CD8-positive, alpha-beta memory T cell (primary cell): ENCODE results near the gene C14orf119. TPM values are rescaled to one million over a fixed set of nuclear protein-coding genes. Genes with fewer than 3 reads are reported as not detected.
"Not testable (repeated sequence)": the region's sequence is repeated elsewhere in the genome, so short reads cannot be mapped to it uniquely, and the experiment has no call there.

Experiments used
- CTCF ChIA-PET: fragments of 350-600 bp; sonication (Branson Sonifier 250); formaldehyde crosslinking; loops from one replicate; lab custom pipeline; 2021; ENCODE audit warnings: antibody characterized with exemption; lab: Charles Lee
- POLR2A ChIA-PET: fragments of 350-600 bp; sonication (Branson Sonifier 250); formaldehyde crosslinking; loops from one replicate; lab custom pipeline; 2021; ENCODE audit warnings: antibody characterized with exemption; lab: Charles Lee
- DNase-seq, 5 donors: peaks; one replicate each; pipeline versions ENCODE4 v3.0.0 to v3.0.0-alpha.2; 2020 to 2022; ENCODE audit warnings: mixed read lengths in 1 of 5
- H3K27ac ChIP-seq: one replicate; pipeline ENCODE4 v1.7.0; 2013; ENCODE audit warnings: low read depth, mild to moderate bottlenecking, low read length, moderate library complexity
- H3K27me3 ChIP-seq: 2 replicates; pipeline ENCODE4 v1.7.0; 2013; ENCODE audit warnings: low read length, mild to moderate bottlenecking; ENCODE audit not compliant: insufficient read depth, poor library complexity, severe bottlenecking
- H3K36me3 ChIP-seq: 2 replicates; pipeline ENCODE4 v1.7.0; 2013; ENCODE audit warnings: mild to moderate bottlenecking, low read length, moderate library complexity; ENCODE audit not compliant: insufficient read depth
- H3K4me1 ChIP-seq: 2 replicates; pipeline ENCODE4 v1.7.0; 2013; ENCODE audit warnings: mild to moderate bottlenecking, low read length, moderate library complexity; ENCODE audit not compliant: insufficient read depth
- H3K4me3 ChIP-seq: 2 replicates; pipeline ENCODE4 v1.7.0; 2013; ENCODE audit warnings: mild to moderate bottlenecking, low read length
- H3K9me3 ChIP-seq: 2 replicates; pipeline ENCODE4 v1.7.0; 2013; ENCODE audit warnings: mild to moderate bottlenecking, low read length
- H3K27ac Mint-ChIP-seq, 8 donors: one replicate each; pipeline ENCODE4 v1.8.0; 2020 to 2021; ENCODE audit warnings: mixed read lengths in 8 of 8, mild to moderate bottlenecking in 6 of 8, inconsistent platforms in 3 of 8, moderate library complexity in 3 of 8
- H3K27me3 Mint-ChIP-seq, 2 donors: one replicate each; pipeline ENCODE4 v1.8.0; 2020 to 2021; ENCODE audit warnings: mixed read lengths in 2 of 2, mild to moderate bottlenecking in 1 of 2, moderate library complexity in 1 of 2
- H3K36me3 Mint-ChIP-seq, 3 donors: one replicate each; pipeline ENCODE4 v1.8.0; 2020 to 2021; ENCODE audit warnings: mixed read lengths in 3 of 3, inconsistent platforms in 1 of 3, mild to moderate bottlenecking in 1 of 3
- H3K4me1 Mint-ChIP-seq, 3 donors: one replicate each; pipeline ENCODE4 v1.8.0; 2020 to 2021; ENCODE audit warnings: mixed read lengths in 3 of 3, inconsistent platforms in 1 of 3, mild to moderate bottlenecking in 1 of 3
- H3K4me3 Mint-ChIP-seq, 7 donors: one replicate each; pipeline ENCODE4 v1.8.0; 2020 to 2021; ENCODE audit warnings: mixed read lengths in 7 of 7, mild to moderate bottlenecking in 6 of 7, moderate library complexity in 4 of 7, inconsistent platforms in 2 of 7
- H3K9me3 Mint-ChIP-seq, 5 donors: one replicate each; pipeline ENCODE4 v1.8.0; 2020 to 2022; ENCODE audit warnings: mixed read lengths in 5 of 5, mild to moderate bottlenecking in 3 of 5, moderate library complexity in 2 of 5, inconsistent platforms in 1 of 5
- polyA plus RNA-seq: library from polyadenylated mRNA; unstranded; fragments of 300-500 nt; fragmentation: Illumina TruSeq; gene quantifications from one replicate; pipeline ENCODE4 v1.2.3, GENCODE V29; 2021
- total RNA-seq, 2 experiments: library from RNA; stranded (reverse); gene quantifications; one replicate each; pipeline ENCODE4 v1.2.3, GENCODE V29; 2021

C14orf119 gene
- total and polyA plus RNA-seq, 3 experiments from 2014 or later: 52.5 to 112 (median 55.6) TPM

DNA sequence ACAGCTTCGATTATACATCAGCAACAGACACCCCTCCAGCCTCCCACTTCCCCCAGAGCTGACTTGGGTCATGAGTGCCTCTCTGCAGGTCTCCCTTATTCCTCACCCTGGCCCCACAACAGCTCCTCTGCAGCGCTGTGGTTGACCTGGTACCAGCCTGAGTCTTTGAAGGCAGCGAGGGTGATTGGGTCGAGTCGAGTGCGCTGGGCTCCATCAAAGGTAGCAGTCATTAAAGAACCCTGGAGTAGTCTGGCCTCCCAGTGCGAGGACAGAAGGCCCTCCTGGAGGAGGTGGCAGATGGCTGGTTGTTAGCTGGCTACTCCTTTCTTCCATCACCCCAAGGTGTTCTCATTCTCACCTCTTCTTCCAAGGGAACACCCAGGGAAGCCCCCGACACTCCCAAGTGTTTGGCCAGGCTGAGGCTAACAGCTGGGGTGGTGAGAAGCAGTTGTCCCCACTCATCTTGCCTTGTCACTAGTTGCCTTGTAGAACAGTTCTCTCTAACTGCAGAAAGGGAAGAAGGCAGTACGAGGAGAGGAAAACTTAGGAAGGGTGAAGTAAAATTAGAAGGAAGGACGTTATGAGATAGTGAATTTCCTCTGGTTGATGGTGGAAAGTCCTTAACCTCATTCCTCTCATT lies 6.8 kb downstream of the C14orf119 start:
- DNase-seq: no peak
- H3K4me1 ChIP-seq: peaks cover 11% of the 10 kb centered on the region
- Mint-ChIP-seq H3K9me3 (no peaks in the 10 kb centered on the region), H3K36me3 (peaks cover 1 to 27% (median 2%) of the 10 kb centered on the region in 3 donors), H3K4me3 (no peak overlapping the region), H3K27me3 (no peaks in the 10 kb centered on the region), H3K4me1 (peaks cover 10 to 28% (median 10%) of the 10 kb centered on the region in 3 donors), H3K27ac (peak overlapping the region in 1 of 8 donors; percentile 92)
- CTCF ChIA-PET: interaction anchor here (1.0 to 1.5 kb wide), 3 partner anchors 18 to 116 kb away, joined by 3 read pairs; no protein-coding TSS in a partner anchor
- no peaks in the 10 kb centered on the region for H3K27me3 ChIP-seq
- POLR2A ChIA-PET: no interaction called here
- H3K27ac ChIP-seq: no peak overlapping the region
- no peak overlapping the region for H3K4me3 ChIP-seq
- H3K9me3 ChIP-seq: no peaks in the 10 kb centered on the region
- peaks cover 19% of the 10 kb centered on the region for H3K36me3 ChIP-seq

DNA sequence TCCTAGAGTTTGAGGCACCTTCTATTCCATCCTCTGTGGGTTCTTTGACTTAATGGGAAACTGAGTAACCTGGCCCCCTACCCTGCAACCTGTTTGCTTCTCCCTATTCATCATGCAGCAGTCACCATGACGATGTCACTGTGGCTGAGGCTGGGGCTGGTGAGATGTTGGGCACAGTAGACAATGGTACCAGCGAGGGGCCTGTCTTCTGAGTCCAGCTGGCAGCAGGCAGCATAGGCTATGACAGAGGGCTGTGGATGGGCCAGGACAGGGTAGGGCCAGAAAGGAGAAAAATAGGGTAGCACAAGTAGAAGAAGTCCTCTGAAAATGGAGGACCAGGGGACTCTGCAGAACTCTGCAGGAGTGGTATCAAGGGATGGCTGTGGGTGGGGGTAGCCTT lies 7.5 kb downstream of the C14orf119 start:
- no peaks in the 10 kb centered on the region for H3K27me3 Mint-ChIP-seq
- peak overlapping the region in 1 of 8 donors; percentile 22 for H3K27ac Mint-ChIP-seq
- peaks cover 3 to 21% (median 10%) of the 10 kb centered on the region in 3 donors for H3K4me1 Mint-ChIP-seq
- Histone ChIP-seq H3K4me3 (no peak overlapping the region), H3K4me1 (peaks cover 5% of the 10 kb centered on the region), H3K36me3 (peaks cover 15% of the 10 kb centered on the region), H3K9me3 (no peaks in the 10 kb centered on the region), H3K27me3 (no peaks in the 10 kb centered on the region), H3K27ac (no peak overlapping the region)
- peaks cover 0 to 20% (median 2%) of the 10 kb centered on the region in 3 donors for H3K36me3 Mint-ChIP-seq
- POLR2A ChIA-PET: no interaction called here
- H3K9me3 Mint-ChIP-seq: no peaks in the 10 kb centered on the region
- no peak overlapping the region for H3K4me3 Mint-ChIP-seq
- no peak for DNase-seq
- CTCF ChIA-PET: interaction anchor here (1.0 to 1.5 kb wide), 2 partner anchors 18 to 116 kb away, joined by 3 read pairs; no protein-coding TSS in a partner anchor

DNA sequence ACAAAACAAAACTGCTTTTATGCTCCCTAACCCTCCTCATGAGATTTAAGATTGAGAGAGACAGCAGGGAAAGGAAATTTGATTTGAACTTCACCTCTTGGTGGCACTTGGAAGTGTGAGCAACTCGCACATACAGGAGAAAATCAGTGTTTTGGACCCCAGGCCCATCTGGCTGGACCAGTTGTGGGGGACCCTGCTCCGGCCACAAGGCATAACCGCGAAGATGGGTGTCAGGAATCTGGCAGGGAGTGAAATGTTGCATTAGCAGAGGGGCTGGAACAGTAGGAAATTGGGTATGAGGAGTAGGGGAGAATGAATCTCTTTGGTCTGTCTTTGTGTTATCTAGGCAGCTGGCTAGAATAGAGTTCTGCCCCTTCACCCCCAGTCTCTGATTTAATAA lies 8.3 kb downstream of the C14orf119 start:
- ChIA-PET CTCF (no interaction called here), POLR2A (no interaction called here)
- H3K9me3 Mint-ChIP-seq: no peaks in the 10 kb centered on the region
- H3K4me3 Mint-ChIP-seq: no peak overlapping the region
- no peak overlapping the region for H3K4me3 ChIP-seq
- H3K9me3 ChIP-seq: no peaks in the 10 kb centered on the region
- DNase-seq: no peak
- H3K36me3 Mint-ChIP-seq: peaks cover 0 to 12% (median 2%) of the 10 kb centered on the region in 3 donors
- peak overlapping the region in 1 of 8 donors; percentile 2 for H3K27ac Mint-ChIP-seq
- peaks cover 1 to 13% (median 8%) of the 10 kb centered on the region in 3 donors for H3K4me1 Mint-ChIP-seq
- no peaks in the 10 kb centered on the region for H3K27me3 Mint-ChIP-seq
- H3K4me1 ChIP-seq: no peaks in the 10 kb centered on the region
- H3K27me3 ChIP-seq: no peaks in the 10 kb centered on the region
- H3K36me3 ChIP-seq: peaks cover 8% of the 10 kb centered on the region
- no peak overlapping the region for H3K27ac ChIP-seq

DNA sequence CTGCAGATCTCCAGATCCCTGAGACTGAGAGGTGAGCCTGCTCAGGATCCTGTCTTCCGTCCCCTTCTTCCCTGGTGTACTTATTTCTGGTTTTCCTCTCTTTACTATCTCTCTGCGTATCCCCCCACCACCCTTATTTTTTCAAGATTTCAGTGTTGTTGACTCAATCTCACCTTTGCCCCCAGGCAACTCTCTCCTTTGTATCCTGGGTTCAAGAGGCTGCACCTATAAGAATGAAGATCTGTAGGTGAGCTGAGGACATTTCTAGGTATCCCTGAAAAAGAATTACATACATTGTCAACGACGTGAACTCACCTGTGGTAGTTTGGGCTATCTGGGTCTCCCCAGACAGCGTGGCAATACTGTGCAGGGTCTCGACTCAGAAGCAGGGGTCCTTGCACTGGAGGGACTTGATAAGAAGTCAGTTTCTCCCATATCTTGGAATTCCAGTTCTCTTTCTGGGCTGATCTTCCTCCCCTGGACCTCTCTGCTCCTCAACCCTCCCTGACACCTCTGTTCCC lies 8.8 kb downstream of the C14orf119 start:
- no peak overlapping the region for H3K27ac ChIP-seq
- H3K27me3 ChIP-seq: no peaks in the 10 kb centered on the region
- Mint-ChIP-seq H3K9me3 (no peaks in the 10 kb centered on the region), H3K4me1 (peaks cover 1 to 7% (median 2%) of the 10 kb centered on the region in 3 donors), H3K27ac (peak overlapping the region in 1 of 8 donors; percentile 2), H3K4me3 (no peak overlapping the region), H3K36me3 (peaks cover 0 to 6% (median 2%) of the 10 kb centered on the region in 3 donors), H3K27me3 (no peaks in the 10 kb centered on the region)
- CTCF ChIA-PET: no interaction called here
- H3K4me3 ChIP-seq: no peak overlapping the region
- no peaks in the 10 kb centered on the region for H3K4me1 ChIP-seq
- POLR2A ChIA-PET: no interaction called here
- peaks cover 2% of the 10 kb centered on the region for H3K36me3 ChIP-seq
- DNase-seq: no peak
- no peaks in the 10 kb centered on the region for H3K9me3 ChIP-seq

DNA sequence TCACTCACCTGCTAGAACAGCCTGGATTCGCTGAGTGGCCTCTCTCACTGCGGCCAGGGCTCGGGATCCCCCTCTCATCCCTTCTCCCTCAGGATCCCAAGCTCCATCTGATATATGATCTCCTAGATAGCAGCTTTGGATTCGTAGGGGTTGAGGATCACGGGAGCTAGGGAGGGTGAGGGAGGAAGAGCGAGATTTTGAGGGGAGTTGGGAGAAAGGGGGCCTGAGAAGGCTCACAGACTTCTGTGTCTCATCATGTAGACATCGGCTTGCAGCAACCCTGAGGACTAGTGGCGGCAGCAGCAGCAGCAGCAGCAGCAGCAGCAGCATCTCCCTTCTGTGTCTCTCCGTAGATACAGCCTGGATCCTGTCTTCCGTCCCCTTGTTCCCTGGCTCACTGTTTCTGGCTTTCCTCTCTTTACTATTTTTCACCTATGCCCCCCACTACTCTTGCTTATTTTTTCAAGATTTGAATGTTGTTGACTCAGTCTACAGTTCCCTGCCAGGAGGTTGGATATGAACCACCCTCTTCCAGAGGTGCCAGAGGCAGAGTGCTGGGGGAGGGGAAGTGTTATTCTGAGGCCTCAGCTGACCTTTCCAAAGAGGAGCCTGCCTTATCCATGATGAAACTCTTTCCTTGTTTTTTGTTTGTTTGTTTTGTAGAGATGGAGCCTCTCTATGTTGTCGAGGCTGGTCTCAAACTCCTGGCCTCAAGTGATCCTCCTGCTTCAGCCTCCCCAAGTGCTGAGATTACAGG lies 9.5 kb downstream of the C14orf119 start, which contains the start of gene CIROP:
TSS of gene CIROP (minus strand) at position 399 of the 757 bp plus-strand sequence. CDS start at position 330, 69 bp downstream.
- Histone ChIP-seq H3K9me3 (no peaks in the 10 kb centered on the region), H3K36me3 (no peaks in the 10 kb centered on the region), H3K4me1 (no peaks in the 10 kb centered on the region), H3K4me3 (no peak within 1 kb of the TSS), H3K27ac (no peak within 1 kb of the TSS), H3K27me3 (no peaks in the 10 kb centered on the region)
- ChIA-PET POLR2A (no interaction called here), CTCF (no interaction called here)
- Mint-ChIP-seq H3K27me3 (no peaks in the 10 kb centered on the region), H3K4me1 (peaks cover 0 to 3% (median under 1%) of the 10 kb centered on the region in 3 donors), H3K9me3 (no peaks in the 10 kb centered on the region), H3K4me3 (no peak within 1 kb of the TSS), H3K27ac (peak within 1 kb of the TSS in 1 of 8 donors; percentile 2), H3K36me3 (peaks cover 0 to 1% (median 0%) of the 10 kb centered on the region in 3 donors)
- no peak for DNase-seq

DNA sequence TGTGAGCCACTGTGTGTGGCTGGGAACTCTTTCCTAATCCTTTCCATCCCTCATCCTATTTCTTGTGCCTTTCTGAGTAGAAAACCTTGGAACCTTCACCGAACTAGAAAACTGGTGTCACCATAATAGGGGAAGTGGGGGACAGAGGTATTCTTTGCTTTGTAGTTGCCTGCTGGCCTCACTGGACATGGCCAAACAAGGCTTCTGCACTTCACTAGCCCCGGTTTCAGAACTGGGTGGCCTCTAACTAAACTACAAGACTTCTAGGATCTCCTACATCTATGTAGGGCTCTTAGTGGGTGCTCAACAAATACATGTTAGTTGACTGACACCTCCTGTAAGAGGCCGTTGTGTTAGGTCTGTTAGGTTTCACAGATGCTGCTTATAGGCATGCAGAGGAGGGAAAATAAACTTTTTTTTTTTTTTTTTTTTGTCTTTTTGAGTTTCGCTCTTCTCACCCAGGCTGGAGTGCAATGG lies 10.1 kb downstream of the C14orf119 start:
- Histone ChIP-seq H3K36me3 (no peaks in the 10 kb centered on the region), H3K4me1 (no peaks in the 10 kb centered on the region), H3K27ac (no peak overlapping the region), H3K27me3 (no peaks in the 10 kb centered on the region), H3K4me3 (no peak overlapping the region), H3K9me3 (no peaks in the 10 kb centered on the region)
- Mint-ChIP-seq H3K27ac (no peak overlapping the region), H3K9me3 (no peaks in the 10 kb centered on the region), H3K36me3 (peaks cover 0 to 1% (median 0%) of the 10 kb centered on the region in 3 donors), H3K4me3 (no peak overlapping the region), H3K4me1 (peaks cover 0 to 3% (median 0%) of the 10 kb centered on the region in 3 donors), H3K27me3 (no peaks in the 10 kb centered on the region)
- CTCF ChIA-PET: no interaction called here
- POLR2A ChIA-PET: no interaction called here
- no peak for DNase-seq

DNA sequence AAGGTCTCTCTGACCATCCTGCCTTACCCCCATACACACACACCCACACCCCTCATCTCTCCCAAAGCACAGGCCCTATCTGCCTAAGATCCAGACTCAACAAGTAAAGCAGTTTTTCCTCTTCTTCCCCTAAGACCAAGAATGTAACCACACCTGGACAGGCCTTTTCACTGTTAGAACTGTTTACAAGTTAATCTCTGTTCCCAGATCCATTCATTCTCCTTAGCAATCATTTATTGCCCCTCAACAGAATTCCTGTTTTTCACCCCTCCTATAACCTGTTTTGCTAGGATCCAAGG lies 11.4 kb downstream of the C14orf119 start:
- Histone ChIP-seq H3K4me1 (no peaks in the 10 kb centered on the region), H3K27ac (no peak overlapping the region), H3K4me3 (no peak overlapping the region), H3K36me3 (no peaks in the 10 kb centered on the region), H3K27me3 (no peaks in the 10 kb centered on the region), H3K9me3 (no peaks in the 10 kb centered on the region)
- H3K9me3 Mint-ChIP-seq: no peaks in the 10 kb centered on the region
- H3K4me1 Mint-ChIP-seq: no peaks in the 10 kb centered on the region
- peaks cover 0 to 1% (median 0%) of the 10 kb centered on the region in 3 donors for H3K36me3 Mint-ChIP-seq
- H3K27me3 Mint-ChIP-seq: no peaks in the 10 kb centered on the region
- ChIA-PET POLR2A (no interaction called here), CTCF (interaction anchor here (1.5 kb wide), 1 partner anchor 14 kb away, joined by 3 read pairs; no protein-coding TSS in a partner anchor)
- no peak overlapping the region for H3K4me3 Mint-ChIP-seq
- H3K27ac Mint-ChIP-seq: no peak overlapping the region
- DNase-seq: no peak

DNA sequence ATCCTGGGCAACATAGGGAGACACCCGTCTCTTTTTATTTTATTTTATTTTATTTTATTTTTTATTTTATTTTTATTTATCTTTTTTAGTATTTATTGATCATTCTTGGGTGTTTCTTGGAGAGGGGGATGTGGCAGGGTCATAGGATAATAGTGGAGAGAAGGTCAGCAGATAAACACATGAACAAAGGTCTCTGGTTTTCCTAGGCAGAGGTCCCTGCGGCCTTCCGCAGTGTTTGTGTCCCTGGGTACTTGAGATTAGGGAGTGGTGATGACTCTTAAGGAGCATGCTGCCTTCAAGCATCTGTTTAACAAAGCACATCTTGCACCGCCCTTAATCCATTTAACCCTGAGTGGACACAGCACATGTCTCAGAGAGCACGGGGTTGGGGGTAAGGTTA lies 12.3 kb downstream of the C14orf119 start:
- H3K4me3 ChIP-seq, H3K27ac Mint-ChIP-seq, H3K9me3 ChIP-seq, H3K27ac ChIP-seq, DNase-seq, H3K9me3 Mint-ChIP-seq, H3K4me1 ChIP-seq, CTCF ChIA-PET, H3K27me3 ChIP-seq, POLR2A ChIA-PET, H3K36me3 ChIP-seq, H3K36me3 Mint-ChIP-seq, H3K27me3 Mint-ChIP-seq, H3K4me3 Mint-ChIP-seq, H3K4me1 Mint-ChIP-seq: not testable (repeated sequence)
